Uterus (tissue), 2 donors: Measurements from ENCODE around the gene CRACDL.

Experiments used
- POLR2A ChIP-seq, 2 donors: fragments of 450-650 bp; IDR thresholded peaks; one replicate each; pipeline ENCODE4 v1.6.1; 2016; ENCODE audit warnings: antibody characterized with exemption in 2 of 2, mild to moderate bottlenecking in 1 of 2, moderate library complexity in 1 of 2
- TF ChIP-seq, protein P1 (sequence below), 4 experiments: fragments of 200-600 bp in 2 of 4; fragments of 450-650 bp in 2 of 4; sonication (generic) in 2 of 4; IDR thresholded peaks; one replicate each; pipeline ENCODE4 v1.5.1; 2016 to 2019; ENCODE audit warnings: antibody characterized with exemption in 4 of 4, mild to moderate bottlenecking in 2 of 4, moderate library complexity in 1 of 4

GRCh38 chr2:98929920-98930319 is 6.1 kb downstream of the CRACDL start:
- TF ChIP-seq, protein P1, sequence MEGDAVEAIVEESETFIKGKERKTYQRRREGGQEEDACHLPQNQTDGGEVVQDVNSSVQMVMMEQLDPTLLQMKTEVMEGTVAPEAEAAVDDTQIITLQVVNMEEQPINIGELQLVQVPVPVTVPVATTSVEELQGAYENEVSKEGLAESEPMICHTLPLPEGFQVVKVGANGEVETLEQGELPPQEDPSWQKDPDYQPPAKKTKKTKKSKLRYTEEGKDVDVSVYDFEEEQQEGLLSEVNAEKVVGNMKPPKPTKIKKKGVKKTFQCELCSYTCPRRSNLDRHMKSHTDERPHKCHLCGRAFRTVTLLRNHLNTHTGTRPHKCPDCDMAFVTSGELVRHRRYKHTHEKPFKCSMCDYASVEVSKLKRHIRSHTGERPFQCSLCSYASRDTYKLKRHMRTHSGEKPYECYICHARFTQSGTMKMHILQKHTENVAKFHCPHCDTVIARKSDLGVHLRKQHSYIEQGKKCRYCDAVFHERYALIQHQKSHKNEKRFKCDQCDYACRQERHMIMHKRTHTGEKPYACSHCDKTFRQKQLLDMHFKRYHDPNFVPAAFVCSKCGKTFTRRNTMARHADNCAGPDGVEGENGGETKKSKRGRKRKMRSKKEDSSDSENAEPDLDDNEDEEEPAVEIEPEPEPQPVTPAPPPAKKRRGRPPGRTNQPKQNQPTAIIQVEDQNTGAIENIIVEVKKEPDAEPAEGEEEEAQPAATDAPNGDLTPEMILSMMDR (IDR thresholded peaks at IDR 0.05) = no peak
- TF ChIP-seq POLR2A (IDR thresholded peaks at IDR 0.05) = no peak
